HG03135 (cell line): ENCODE results near the gene LRP8.
"Not testable (repeated sequence)": the region's sequence is repeated elsewhere in the genome, so short reads cannot be mapped to it uniquely, and the experiment has no call there.

ENCODE experiments used
- ATAC-seq: cut with Tn5 transposase; IDR thresholded peaks from one replicate; pipeline ENCODE4 v1.9.1; 2021; ENCODE audit warnings: mild to moderate bottlenecking, moderate library complexity; ENCODE audit not compliant: unreplicated experiment

Gene LRP8

DNA sequence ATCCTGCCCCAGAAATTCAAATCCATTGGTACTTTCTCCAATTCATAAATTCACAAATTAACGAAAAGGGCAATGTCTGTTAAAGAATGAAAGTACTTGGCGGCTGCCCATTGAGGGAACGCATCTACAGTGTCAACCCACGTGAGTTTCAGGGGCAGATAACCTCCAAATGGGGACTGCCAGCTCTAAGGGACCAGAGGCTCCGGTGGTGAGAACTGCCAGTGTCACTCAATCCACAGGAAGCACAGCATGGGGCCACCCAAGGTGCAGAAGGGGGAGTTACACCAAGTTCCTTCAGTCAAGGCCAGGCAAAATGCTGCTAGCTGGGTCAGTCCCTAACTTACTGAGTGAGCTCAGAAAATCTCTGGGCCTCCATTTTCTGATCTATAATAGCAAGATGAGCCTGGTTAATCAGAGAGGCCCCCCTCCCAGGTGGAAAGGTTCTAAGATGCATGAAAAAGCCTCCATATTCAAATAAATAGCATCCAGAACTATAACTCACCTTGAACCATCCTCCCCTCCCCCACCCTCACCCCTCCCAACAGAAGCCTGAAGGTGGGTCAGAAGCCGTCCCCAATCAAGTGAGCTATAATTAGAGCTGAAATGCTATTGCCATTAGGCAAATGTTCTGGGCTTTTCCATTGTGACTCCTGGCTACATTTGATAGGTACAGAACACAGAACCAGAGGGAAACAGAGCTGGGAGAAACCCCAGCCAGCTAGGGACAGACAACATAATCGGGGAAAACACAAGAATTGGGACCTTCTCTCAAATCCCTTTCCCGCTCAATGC, 41.7 kb downstream of the LRP8 start:
- no peak for ATAC-seq

DNA sequence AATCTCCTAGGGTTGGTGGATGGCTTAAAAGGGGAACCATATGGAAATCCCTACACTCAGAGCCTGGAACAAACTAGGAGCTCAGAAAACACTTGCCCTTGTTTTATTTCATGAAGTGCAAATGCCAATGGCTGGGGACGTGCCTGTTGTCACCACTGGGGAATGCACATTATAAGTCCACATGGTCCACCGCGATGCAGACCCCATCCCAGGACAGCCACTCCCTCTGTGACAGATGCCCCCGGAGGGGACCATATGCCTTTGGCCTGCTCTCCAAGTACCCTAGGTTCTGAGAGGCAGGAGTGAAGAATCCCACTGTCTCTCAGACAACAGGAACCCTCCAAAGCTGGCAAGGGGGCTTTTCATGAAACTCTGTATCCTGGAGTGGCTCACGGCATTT, 42.3 kb downstream of the LRP8 start:
- ATAC-seq: no peak

GRCh38 chr1:53284224-53285020, 43.4 kb downstream of the LRP8 start:
- ATAC-seq: no peak

DNA sequence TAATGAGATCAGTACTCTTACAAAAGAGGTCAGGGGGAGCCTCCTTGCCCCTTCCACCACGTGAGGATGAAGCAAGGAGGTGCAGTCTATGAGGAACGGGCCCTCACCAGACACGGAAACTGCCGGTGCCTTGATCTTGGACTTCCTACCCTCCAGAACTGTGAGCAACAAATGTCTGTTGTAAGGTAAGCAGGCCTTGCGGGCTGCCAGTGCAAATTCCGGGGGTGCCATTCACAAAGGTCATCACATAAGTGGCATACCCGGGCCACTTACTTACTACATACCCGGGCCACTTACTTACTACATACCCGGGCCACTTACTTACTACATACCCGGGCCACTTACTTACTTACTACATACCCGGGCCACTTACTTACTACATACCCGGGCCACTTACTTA, 44.7 kb downstream of the LRP8 start:
- ATAC-seq: not testable (repeated sequence)

DNA sequence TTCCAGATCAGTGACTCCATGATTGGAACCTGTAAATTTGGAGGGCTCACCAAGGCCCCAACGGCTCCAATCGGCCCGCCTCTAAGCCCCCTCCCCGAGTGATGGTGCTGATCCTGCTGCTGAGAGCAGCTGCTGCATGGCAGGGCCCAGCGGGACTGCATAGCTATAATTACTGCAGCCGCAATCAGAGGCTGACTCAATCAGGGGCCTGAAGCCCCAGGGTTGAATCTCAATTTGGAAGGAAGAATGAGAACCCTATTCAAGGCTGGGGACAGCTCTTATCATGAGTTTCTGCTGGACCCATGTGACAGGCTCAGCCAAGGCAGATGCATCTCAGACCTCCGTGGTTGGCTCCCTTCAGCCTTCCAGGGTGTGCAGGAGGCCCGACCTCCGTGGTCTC, 46.7 kb downstream of the LRP8 start:
- no peak for ATAC-seq

GRCh38 chr1:53280496-53280895, 47.4 kb downstream of the LRP8 start:
- ATAC-seq: no peak

GRCh38 chr1:53279296-53280200, 48.3 kb downstream of the LRP8 start:
- no peak for ATAC-seq

DNA sequence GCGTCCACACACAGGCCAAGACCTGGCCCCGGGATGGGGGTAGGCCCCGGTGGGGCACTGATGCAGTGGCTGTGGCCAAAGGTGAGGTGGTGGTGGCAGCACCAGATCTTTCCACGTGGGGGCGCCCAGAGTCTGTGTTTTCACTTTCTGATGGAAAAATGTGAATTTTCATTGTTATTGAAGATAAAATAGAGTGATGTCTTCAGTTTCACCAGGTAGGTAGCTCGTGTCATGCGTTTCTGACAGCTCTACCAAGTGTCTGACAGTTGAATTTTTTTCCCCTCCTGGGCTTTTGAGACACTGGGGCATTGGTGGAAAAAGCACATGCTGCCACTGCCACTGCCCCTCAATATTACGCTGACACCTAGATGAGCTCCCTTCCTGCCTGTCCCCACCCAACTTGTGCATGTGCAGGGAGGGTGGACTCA, 49.6 kb downstream of the LRP8 start:
- no peak for ATAC-seq

GRCh38 chr1:53277326-53277725, 50.5 kb downstream of the LRP8 start:
- ATAC-seq: no peak

DNA sequence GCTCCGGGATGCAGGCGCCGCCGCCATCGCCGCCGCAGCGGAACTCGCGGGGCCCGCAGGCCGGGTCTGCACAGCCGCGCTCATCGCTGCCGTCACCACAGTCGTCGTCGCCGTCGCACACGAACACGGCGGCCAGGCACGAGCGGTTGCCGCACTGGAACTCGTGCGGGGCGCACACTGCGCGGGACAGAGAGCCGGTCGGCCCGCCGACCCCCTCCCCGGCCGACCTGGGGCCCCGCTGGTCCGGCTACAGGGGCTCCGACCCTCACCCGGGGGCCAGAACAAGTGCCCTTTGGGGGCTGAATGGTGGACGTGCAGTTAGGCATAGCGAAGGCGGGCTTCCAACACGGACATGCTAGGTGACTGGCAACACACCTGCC, 51.0 kb downstream of the LRP8 start:
- ATAC-seq: no peak

- no peak for ATAC-seq
Observed at GRCh38 chr1:53276153-53276901, 51.5 kb downstream of the LRP8 start.

GRCh38 chr1:53275566-53275965, 52.3 kb downstream of the LRP8 start:
- ATAC-seq: no peak

GRCh38 chr1:53274541-53275185, 53.2 kb downstream of the LRP8 start:
- no peak for ATAC-seq

DNA sequence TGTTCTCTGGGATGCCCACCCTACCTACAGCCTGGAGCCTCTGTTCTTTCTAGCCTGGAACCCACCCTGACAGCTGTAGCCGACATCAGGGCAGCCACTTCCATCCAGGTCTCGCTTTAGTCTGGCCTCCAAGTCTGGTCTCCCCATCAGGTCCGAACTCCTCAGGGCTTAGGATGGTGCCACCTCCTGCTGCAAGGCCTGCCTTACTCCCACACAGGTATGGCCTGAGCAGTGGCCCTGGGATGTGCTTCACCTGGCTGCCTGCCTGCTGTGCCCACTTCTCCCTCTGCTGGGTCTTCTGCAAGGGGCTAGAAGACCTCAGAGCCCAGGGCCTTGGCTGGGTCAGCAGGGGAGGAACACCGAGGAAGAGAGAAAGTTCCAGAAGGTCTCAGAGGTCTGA, 53.8 kb downstream of the LRP8 start:
- ATAC-seq: no peak

- no peak for ATAC-seq
Observed at GRCh38 chr1:53273526-53273925, 54.3 kb downstream of the LRP8 start.

GRCh38 chr1:53272349-53272748, 55.5 kb downstream of the LRP8 start:
- ATAC-seq: no peak

- ATAC-seq: no peak
Observed at GRCh38 chr1:53271446-53272090, 56.3 kb downstream of the LRP8 start.

GRCh38 chr1:53270873-53271272, 57.0 kb downstream of the LRP8 start:
- no peak for ATAC-seq

DNA sequence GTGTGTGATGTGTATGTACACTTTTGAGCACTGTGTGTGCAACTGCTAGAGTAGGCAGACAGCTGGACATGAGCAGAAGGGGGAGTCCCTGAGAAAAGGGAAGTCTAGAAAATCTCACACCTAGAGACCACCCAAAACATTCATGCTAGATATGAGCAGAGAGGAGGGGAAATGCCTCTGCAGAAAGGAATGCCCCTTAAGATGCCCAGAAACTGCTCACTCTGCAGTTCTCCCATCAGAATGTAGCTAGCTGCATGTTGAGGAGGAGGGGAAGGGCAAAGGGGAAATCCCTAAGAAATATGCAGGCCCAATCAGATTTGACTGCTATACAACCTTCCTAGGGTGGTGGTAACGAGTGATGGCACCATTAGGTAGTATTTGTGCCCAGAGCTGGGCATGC, 57.8 kb downstream of the LRP8 start:
- no peak for ATAC-seq

DNA sequence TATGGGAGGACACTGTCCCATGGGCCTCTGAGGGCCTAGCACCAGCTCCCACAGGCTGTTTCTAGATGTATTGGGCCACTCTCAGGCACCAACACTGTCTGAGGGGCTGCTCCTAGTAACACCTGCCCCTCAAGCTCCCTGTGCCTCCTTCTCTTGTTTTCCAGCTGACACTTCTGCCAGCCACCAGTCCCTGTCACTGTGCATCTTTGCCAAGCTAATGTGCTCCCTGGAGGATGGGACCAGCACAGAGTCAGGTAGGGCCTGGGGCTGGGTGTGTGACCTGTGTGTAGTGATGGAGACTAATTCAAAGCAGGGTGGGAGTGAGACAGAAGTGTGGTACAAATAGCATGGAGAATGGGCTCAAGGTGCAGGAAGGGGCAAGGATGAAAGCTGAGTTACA, 60.1 kb downstream of the LRP8 start:
- no peak for ATAC-seq
